ENCODE measurements around the gene ROM1.
"Not testable (repeated sequence)": the region's sequence is repeated elsewhere in the genome, so short reads cannot be mapped to it uniquely, and the experiment has no call there.

The ROM1 gene

GRCh38 chr11:62650283-62650682 lies 37.2 kb downstream of the ROM1 start:
- not testable (repeated sequence) for DNase-seq

DNA sequence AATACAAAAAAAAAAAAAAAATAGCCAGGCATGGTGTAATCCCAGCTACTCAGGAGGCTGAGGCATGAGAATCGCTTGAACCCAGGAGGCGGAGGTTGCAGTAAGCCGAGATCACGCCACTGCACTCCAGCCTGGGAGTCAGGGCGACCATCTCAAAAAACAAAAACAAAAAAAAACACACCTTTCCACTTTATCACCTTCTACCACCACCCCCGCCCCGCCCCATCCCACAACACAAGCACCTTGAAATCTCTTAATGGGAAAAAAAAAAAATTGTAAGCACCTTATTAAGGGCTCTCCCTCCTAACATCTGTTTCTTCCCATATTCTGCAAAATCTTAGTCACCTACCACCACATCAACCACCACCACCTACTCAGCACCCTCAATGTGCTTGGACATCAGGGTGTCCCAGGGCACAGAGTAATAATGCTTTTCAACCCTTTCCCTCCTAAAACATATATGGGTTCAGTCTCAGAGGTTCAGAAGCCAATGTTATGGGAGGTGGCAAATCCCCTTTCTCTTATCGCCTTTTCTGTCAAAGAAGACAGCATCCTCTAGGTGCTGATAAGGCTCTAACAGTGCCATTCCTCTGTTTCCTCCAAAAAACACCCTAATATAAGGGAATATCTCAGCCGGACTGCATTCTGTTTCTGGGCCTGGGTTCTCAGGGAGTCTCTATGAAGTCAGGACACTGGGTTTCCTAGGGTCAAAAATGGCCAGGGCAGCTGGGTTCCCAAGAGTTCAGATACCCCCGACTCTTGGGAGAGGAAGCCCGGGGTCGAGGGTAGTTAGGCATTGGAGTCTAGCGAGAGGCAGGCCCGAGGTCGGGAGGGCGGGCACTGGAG lies 39.3 kb downstream of the ROM1 start:
- no peak for DNase-seq

- DNase-seq: no peak
Observed at GRCh38 chr11:62654297-62654696, 41.2 kb downstream of the ROM1 start.

GRCh38 chr11:62656796-62657429 lies 43.9 kb downstream of the ROM1 start:
- DNase-seq: no peak

DNA sequence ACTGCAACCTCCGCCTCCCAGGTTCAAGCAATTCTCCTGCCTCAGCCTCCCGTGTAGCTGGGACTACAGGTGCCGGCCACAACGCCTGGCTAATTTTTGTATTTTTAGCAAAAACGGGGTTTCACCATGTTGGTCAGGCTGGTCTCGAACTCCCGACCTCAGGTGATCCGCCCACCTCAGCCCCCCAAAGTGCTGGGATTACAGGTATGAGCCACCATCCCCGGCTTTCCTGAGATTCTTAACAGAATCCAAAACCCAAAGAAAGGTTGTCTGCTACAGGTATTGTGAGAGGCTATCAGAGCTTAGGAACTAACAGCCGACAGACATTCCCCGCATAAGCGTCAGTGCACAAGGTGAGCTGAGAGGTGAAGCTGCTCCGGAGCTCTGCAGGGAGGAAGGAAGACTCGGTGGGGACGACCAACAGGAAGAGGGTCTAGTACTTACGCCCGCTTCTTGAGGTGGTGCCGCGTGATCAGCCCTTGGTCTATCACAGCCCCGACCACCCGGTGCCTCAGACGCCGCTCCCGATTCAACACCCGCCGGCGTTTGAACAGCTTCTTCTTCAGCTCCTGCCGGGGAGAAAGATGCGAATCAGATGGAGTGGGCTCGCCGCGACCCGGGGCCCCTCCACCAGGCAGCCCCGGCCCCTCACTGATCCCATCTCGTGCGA lies 51.5 kb downstream of the ROM1 start:
- peak; percentile 70 for DNase-seq
